B cell (primary cell): ENCODE results near the gene C16orf54.
"Not testable (repeated sequence)": the region's sequence is repeated elsewhere in the genome, so short reads cannot be mapped to it uniquely, and the experiment has no call there.

ENCODE experiments used
- EZH2 ChIP-seq: IDR thresholded peaks from 2 replicates; pipeline ENCODE4 v1.6.1; 2012; ENCODE audit warnings: borderline replicate concordance, low read depth, mild to moderate bottlenecking, moderate library complexity, low read length; ENCODE audit not compliant: insufficient read depth, poor library complexity, severe bottlenecking
- TF ChIP-seq, protein P1 (sequence below): fragments of 200-600 bp; IDR thresholded peaks from one replicate; pipeline ENCODE4 v1.8.0; 2022; ENCODE audit warnings: antibody characterized with exemption, mild to moderate bottlenecking

DNA sequence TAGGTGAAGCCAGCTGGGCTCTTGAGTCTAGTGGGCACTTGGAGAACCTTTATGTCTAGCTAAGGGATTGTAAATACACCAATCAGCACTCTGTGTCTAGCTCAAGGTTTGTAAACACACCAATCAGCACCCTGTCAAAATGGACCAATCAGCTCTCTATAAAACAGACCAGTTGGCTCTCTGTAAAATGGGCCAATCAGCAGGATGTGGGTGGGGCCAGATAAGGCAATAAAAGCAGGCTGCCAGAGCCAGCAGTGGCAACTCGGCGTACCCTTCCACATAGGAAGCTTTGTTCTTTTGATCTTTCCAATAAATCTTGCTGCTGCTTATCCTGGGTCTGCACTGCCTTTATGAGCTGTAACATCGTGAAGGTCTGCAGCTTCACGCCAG lies 3.0 kb upstream of the C16orf54 start:
- TF ChIP-seq EZH2, result not testable (repeated sequence)
- TF ChIP-seq, protein P1, sequence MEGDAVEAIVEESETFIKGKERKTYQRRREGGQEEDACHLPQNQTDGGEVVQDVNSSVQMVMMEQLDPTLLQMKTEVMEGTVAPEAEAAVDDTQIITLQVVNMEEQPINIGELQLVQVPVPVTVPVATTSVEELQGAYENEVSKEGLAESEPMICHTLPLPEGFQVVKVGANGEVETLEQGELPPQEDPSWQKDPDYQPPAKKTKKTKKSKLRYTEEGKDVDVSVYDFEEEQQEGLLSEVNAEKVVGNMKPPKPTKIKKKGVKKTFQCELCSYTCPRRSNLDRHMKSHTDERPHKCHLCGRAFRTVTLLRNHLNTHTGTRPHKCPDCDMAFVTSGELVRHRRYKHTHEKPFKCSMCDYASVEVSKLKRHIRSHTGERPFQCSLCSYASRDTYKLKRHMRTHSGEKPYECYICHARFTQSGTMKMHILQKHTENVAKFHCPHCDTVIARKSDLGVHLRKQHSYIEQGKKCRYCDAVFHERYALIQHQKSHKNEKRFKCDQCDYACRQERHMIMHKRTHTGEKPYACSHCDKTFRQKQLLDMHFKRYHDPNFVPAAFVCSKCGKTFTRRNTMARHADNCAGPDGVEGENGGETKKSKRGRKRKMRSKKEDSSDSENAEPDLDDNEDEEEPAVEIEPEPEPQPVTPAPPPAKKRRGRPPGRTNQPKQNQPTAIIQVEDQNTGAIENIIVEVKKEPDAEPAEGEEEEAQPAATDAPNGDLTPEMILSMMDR, result not testable (repeated sequence)
